Activated T-helper 1 cell treated with anti-CD3 and anti-CD28 coated beads, Interleukin-12 subunit alpha, Interleukin-12 subunit beta, Interleukin-2, Interleukin-4 antibody, amounts not matched to agents 30 ng/mL and 10 ng/mL and 1 ng/mL, durations not matched to agents 14 hours and 24 hours and 36 hours (primary cell): ENCODE data around the gene CUX1. TPM values are rescaled to one million over a fixed set of nuclear protein-coding genes. Genes with fewer than 3 reads are reported as not detected.
"Not testable (repeated sequence)": the region's sequence is repeated elsewhere in the genome, so short reads cannot be mapped to it uniquely, and the experiment has no call there.

Source experiments
- DNase-seq: peaks from one replicate; pipeline ENCODE4 v3.0.0; 2021; ENCODE audit warnings: low spot score
- H3K27ac Mint-ChIP-seq: one replicate; pipeline ENCODE4 v1.8.0; 2021; ENCODE audit warnings: mild to moderate bottlenecking, mixed read lengths
- H3K27me3 Mint-ChIP-seq: one replicate; pipeline ENCODE4 v1.8.0; 2022; ENCODE audit warnings: mild to moderate bottlenecking, moderate library complexity, mixed read lengths; ENCODE audit not compliant: insufficient read depth
- H3K36me3 Mint-ChIP-seq: one replicate; pipeline ENCODE4 v1.8.0; 2021; ENCODE audit warnings: low read depth, mixed read lengths
- H3K4me1 Mint-ChIP-seq: one replicate; pipeline ENCODE4 v1.8.0; 2021; ENCODE audit warnings: low read depth, mixed read lengths
- H3K4me3 Mint-ChIP-seq: one replicate; pipeline ENCODE4 v1.8.0; 2021; ENCODE audit warnings: mild to moderate bottlenecking, moderate library complexity, mixed read lengths
- H3K9me3 Mint-ChIP-seq: one replicate; pipeline ENCODE4 v1.8.0; 2021; ENCODE audit warnings: mixed read lengths
- intact Hi-C: fragments of 100-400 bp; cut with micrococcal nuclease; formaldehyde crosslinking; loops from one replicate; pipeline ENCODE4 v1.15.1; 2024
- total RNA-seq: library from RNA; stranded (reverse); gene quantifications from 2 replicates; pipeline ENCODE4 v1.2.3, GENCODE V29; 2022

The CUX1 gene
- total RNA-seq, 1 donor from 2014 or later = 26.9 TPM

DNA sequence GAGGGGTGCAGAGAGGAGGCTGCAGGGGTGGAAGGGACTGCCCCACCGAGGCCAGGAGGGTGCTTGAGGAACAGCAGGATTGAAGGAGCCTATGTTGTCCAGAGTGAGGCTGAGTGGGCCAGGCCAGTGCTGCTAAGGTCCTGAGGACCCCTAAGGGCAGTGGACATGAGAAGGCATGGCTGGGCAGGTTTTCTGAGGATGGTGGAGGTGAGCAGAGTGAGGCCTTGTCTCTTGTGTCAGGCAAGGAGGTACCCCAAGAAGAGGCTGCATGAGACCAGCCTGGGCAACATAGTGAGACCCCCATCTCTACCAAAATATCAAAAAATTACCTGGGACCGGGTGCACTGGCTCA, 474.5 kb downstream of the CUX1 start:
- peaks cover 15% of the 10 kb centered on the region for H3K4me1 Mint-ChIP-seq
- H3K27me3 Mint-ChIP-seq = peaks cover 14% of the 10 kb centered on the region
- H3K4me3 Mint-ChIP-seq = no peak overlapping the region
- H3K36me3 Mint-ChIP-seq = no peaks in the 10 kb centered on the region
- no peaks in the 10 kb centered on the region for H3K9me3 Mint-ChIP-seq
- H3K27ac Mint-ChIP-seq = peak overlapping the region; percentile 0
- DNase-seq = no peak
- intact Hi-C loops = no loop called here

- H3K4me1 Mint-ChIP-seq = peaks cover 14% of the 10 kb centered on the region
- H3K27me3 Mint-ChIP-seq = peaks cover 14% of the 10 kb centered on the region
- no peaks in the 10 kb centered on the region for H3K36me3 Mint-ChIP-seq
- no peak overlapping the region for H3K4me3 Mint-ChIP-seq
- intact Hi-C loops = no loop called here
- no peak for DNase-seq
- H3K27ac Mint-ChIP-seq = no peak overlapping the region
- H3K9me3 Mint-ChIP-seq = no peaks in the 10 kb centered on the region
These were observed 475.7 kb downstream of the CUX1 start for GRCh38 chr7:102292813-102293798.

DNA sequence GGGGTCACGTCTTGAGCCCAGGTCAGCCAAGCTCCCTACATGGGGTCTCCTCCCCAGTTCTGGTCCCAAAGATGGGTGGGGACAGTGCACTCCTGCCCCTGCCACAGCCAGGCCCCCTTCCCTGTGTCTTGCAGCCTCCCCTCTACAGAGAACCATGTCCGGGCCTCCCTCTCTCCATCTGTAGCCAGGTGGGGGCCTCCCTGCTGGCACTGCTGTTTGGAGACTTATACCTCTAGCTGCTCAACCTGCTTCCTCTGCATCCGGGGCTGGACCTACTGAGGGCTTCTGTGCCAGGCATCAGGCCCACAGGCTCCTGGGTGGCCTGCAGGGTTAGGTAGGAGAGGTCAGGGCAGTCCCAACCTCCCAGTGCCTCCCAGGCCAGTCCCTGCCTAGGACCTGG, 477.2 kb downstream of the CUX1 start:
- DNase-seq = no peak
- Mint-ChIP-seq H3K36me3 (no peaks in the 10 kb centered on the region), H3K27ac (no peak overlapping the region), H3K27me3 (peaks cover 4% of the 10 kb centered on the region), H3K4me1 (peaks cover 9% of the 10 kb centered on the region), H3K9me3 (no peaks in the 10 kb centered on the region), H3K4me3 (no peak overlapping the region)
- intact Hi-C loops = no loop called here

GRCh38 chr7:102295346-102296178, 478.1 kb downstream of the CUX1 start:
- H3K36me3 Mint-ChIP-seq = no peaks in the 10 kb centered on the region
- H3K4me1 Mint-ChIP-seq = peaks cover 9% of the 10 kb centered on the region
- no peak overlapping the region for H3K4me3 Mint-ChIP-seq

DNA sequence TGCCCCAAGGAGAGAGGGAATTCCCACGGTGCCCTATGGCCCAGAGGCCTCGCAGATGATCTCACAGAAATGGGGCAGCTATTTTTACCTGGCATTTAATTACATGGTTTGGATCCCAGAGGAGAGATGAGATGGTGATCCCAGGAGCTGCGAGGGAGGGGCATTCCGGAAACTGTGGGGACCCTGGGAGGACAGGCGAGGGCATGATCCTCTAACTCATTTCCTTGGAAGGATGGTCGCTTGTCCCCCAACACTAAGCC, 478.7 kb downstream of the CUX1 start:
- DNase-seq = no peak
- H3K27me3 Mint-ChIP-seq = peaks cover 4% of the 10 kb centered on the region
- no peak overlapping the region for H3K27ac Mint-ChIP-seq
- intact Hi-C loops = no loop called here
- no peaks in the 10 kb centered on the region for H3K36me3 Mint-ChIP-seq
- H3K4me3 Mint-ChIP-seq = no peak overlapping the region
- H3K9me3 Mint-ChIP-seq = no peaks in the 10 kb centered on the region
- H3K4me1 Mint-ChIP-seq = peaks cover 9% of the 10 kb centered on the region

More at GRCh38 chr7:102295346-102296178, 478.1 kb downstream of the CUX1 start:
- Mint-ChIP-seq H3K27me3 (peaks cover 4% of the 10 kb centered on the region), H3K27ac (no peak overlapping the region), H3K9me3 (no peaks in the 10 kb centered on the region)
- no peak for DNase-seq
- intact Hi-C loops = no loop called here

DNA sequence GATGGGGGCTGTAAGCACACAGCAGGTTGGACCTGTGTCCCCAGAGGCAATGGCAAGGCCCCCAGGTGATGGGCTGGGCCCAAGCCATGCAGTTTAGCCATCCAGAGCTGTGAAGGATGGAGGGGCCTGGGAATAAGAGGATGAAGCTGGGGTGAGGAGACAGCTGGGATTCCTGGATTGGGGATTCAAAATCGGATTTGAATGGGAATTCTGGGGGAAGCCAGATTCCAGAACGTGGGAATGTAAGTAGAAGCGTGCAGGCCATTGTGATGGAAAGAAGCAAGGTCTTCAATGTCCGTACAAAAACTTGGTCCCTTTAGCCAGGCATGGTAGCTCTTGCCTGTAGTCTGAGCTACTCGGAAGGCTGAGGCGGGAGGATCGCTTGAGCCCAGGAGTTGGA, 479.1 kb downstream of the CUX1 start:
- no peak for DNase-seq
- Mint-ChIP-seq H3K4me3 (no peak overlapping the region), H3K27me3 (peaks cover 4% of the 10 kb centered on the region), H3K9me3 (no peaks in the 10 kb centered on the region), H3K36me3 (no peaks in the 10 kb centered on the region), H3K4me1 (peaks cover 6% of the 10 kb centered on the region), H3K27ac (no peak overlapping the region)
- intact Hi-C loops = no loop called here

GRCh38 chr7:102297487-102298218, 480.2 kb downstream of the CUX1 start:
- no peaks in the 10 kb centered on the region for H3K4me1 Mint-ChIP-seq
- intact Hi-C loops = no loop called here
- no peak overlapping the region for H3K4me3 Mint-ChIP-seq
- H3K27me3 Mint-ChIP-seq = no peaks in the 10 kb centered on the region
- no peak for DNase-seq
- no peaks in the 10 kb centered on the region for H3K9me3 Mint-ChIP-seq
- H3K36me3 Mint-ChIP-seq = no peaks in the 10 kb centered on the region
- no peak overlapping the region for H3K27ac Mint-ChIP-seq

DNA sequence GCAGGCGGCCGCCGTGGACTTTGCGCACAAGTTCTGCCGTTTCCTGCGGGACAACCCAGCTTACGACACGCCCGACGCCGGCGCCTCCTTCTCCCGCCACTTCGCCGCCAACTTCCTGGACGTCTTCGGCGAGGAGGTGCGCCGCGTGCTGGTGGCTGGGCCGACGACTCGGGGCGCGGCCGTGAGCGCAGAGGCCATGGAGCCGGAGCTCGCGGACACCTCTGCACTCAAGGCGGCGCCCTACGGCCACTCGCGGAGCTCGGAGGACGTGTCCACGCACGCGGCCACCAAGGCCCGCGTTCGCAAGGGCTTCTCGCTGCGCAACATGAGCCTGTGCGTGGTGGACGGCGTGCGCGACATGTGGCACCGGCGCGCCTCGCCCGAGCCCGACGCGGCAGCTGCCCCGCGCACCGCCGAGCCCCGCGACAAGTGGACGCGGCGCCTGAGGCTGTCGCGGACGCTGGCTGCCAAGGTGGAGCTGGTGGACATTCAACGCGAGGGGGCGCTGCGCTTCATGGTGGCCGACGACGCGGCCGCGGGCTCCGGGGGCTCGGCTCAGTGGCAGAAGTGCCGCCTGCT, 483.3 kb downstream of the CUX1 start:
- no peaks in the 10 kb centered on the region for H3K36me3 Mint-ChIP-seq
- DNase-seq = no peak
- H3K9me3 Mint-ChIP-seq = no peaks in the 10 kb centered on the region
- intact Hi-C loops = no loop called here
- H3K4me3 Mint-ChIP-seq = no peak overlapping the region
- no peak overlapping the region for H3K27ac Mint-ChIP-seq
- no peaks in the 10 kb centered on the region for H3K27me3 Mint-ChIP-seq
- no peaks in the 10 kb centered on the region for H3K4me1 Mint-ChIP-seq

DNA sequence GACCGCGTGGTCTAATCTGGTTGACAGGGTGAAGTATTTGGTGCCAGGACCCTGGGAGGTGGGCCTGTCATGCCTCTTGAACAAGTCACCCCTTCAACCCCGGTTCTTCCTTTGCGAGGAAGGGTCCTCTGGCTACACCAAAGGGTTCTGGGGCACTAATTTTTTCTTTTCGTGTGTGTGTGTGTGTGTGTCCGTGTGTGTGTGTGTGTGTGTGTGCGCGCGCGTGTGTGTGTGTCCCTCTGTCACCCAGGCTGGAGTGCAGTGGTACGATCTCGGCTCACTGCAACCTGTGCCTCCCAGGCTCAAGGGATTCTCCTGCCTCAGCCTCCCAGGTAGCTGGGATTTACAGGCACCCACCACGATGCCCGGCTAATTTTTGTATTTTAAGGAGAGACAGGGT, 483.9 kb downstream of the CUX1 start:
- H3K9me3 Mint-ChIP-seq, intact Hi-C loops, DNase-seq, H3K27ac Mint-ChIP-seq, H3K27me3 Mint-ChIP-seq, H3K4me1 Mint-ChIP-seq, H3K4me3 Mint-ChIP-seq, H3K36me3 Mint-ChIP-seq: not testable (repeated sequence)

DNA sequence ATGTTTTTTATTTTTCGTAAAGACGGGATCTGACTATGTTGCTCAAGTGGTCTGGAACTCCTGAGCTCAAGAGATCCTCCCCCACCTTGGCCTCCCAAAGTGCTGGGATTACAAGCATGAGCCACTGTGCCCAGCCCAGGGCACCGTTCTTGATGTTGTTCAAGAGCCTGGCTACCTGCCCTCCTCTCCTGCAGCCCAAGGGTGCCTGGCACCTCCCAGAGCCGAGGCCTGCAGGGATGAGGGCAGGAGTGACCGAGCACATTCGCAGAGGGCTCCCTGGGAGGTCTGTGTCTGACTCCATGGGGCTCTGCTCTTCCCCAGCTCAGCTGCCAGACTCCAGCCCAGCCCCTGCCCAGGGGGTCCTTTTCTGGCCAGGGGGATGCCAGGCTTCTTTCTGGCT, 484.6 kb downstream of the CUX1 start:
- Mint-ChIP-seq H3K27ac (no peak overlapping the region), H3K9me3 (no peaks in the 10 kb centered on the region), H3K4me3 (no peak overlapping the region), H3K4me1 (no peaks in the 10 kb centered on the region), H3K27me3 (no peaks in the 10 kb centered on the region), H3K36me3 (no peaks in the 10 kb centered on the region)
- no peak for DNase-seq
- intact Hi-C loops = no loop called here

DNA sequence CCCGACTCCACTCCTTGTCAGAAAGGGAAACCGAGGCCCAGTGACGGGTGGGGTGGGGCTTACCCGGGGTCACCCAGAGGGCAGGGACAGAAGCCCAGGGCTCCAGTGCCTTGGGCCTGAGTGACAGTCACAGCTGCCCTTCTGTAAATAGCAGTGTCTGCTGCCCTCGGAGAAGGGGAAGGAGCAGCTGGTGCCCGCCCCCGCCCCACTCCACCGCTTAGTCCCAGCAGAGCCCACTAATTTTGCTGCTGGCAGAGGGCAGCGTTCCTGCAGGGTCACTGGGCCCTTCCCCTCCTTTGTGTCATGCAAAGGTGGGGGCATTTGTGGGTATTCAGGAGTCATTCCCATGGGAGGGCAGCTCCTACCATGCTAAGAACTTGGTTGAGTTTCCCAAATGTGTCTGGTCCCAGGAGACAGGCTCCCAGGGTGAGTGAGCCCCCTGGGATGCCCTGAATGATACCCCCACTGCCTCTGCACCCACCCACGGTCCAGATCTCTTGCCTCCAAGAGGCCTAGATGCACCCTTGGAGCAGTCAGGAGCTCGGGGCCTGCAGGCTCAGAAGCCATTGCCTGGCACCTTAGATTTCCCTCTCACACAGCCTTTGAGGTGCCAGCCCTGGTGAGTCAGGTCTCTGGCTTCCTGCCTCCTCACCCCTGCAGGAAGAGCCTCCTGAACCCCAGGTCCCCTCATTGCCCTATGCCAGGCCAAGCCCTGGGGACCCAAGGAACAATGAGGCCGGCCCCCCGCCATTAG, 486.4 kb downstream of the CUX1 start:
- Mint-ChIP-seq H3K27ac (no peak overlapping the region), H3K4me1 (no peaks in the 10 kb centered on the region), H3K36me3 (no peaks in the 10 kb centered on the region), H3K9me3 (no peaks in the 10 kb centered on the region), H3K4me3 (no peak overlapping the region), H3K27me3 (no peaks in the 10 kb centered on the region)
- no peak for DNase-seq
- intact Hi-C loops = no loop called here

- intact Hi-C loops = no loop called here
- no peak overlapping the region for H3K4me3 Mint-ChIP-seq
- H3K27ac Mint-ChIP-seq = no peak overlapping the region
- H3K27me3 Mint-ChIP-seq = no peaks in the 10 kb centered on the region
- H3K9me3 Mint-ChIP-seq = no peaks in the 10 kb centered on the region
- no peaks in the 10 kb centered on the region for H3K4me1 Mint-ChIP-seq
- no peaks in the 10 kb centered on the region for H3K36me3 Mint-ChIP-seq
- no peak for DNase-seq
These were observed 487.2 kb downstream of the CUX1 start for GRCh38 chr7:102304668-102305067.
